Esophagus squamous epithelium (tissue), 4 donors: ENCODE measurements around the gene PRIM2.
"Not testable (repeated sequence)": the region's sequence is repeated elsewhere in the genome, so short reads cannot be mapped to it uniquely, and the experiment has no call there.

ENCODE experiments used
- CTCF ChIP-seq, 6 experiments: fragments of 450-650 bp in 4 of 6; fragments of 200-600 bp in 2 of 6; sonication (generic) in 2 of 6; IDR thresholded peaks; one replicate each; pipeline ENCODE4 v1.5.1; 2016 to 2019; ENCODE audit warnings: antibody characterized with exemption in 6 of 6, mild to moderate bottlenecking in 4 of 6, moderate library complexity in 4 of 6
- POLR2A ChIP-seq, 4 donors: fragments of 450-650 bp; IDR thresholded peaks; one replicate each; pipeline ENCODE4 v1.6.1; 2017; ENCODE audit warnings: antibody characterized with exemption in 4 of 4, mild to moderate bottlenecking in 4 of 4, moderate library complexity in 3 of 4

- TF ChIP-seq CTCF, POLR2A (IDR thresholded peaks at IDR 0.05): not testable (repeated sequence)
These were observed 152.7 kb downstream of the PRIM2 start for GRCh38 chr6:57470148-57470547.
